AG20443 (cell line): ENCODE data around the gene LHX8.
"Not testable (repeated sequence)": the region's sequence is repeated elsewhere in the genome, so short reads cannot be mapped to it uniquely, and the experiment has no call there.

Experiments
- DNase-seq: peaks from one replicate; pipeline ENCODE4 v3.0.0; 2012; ENCODE audit warnings: low spot score, mixed read lengths

Gene LHX8

DNA sequence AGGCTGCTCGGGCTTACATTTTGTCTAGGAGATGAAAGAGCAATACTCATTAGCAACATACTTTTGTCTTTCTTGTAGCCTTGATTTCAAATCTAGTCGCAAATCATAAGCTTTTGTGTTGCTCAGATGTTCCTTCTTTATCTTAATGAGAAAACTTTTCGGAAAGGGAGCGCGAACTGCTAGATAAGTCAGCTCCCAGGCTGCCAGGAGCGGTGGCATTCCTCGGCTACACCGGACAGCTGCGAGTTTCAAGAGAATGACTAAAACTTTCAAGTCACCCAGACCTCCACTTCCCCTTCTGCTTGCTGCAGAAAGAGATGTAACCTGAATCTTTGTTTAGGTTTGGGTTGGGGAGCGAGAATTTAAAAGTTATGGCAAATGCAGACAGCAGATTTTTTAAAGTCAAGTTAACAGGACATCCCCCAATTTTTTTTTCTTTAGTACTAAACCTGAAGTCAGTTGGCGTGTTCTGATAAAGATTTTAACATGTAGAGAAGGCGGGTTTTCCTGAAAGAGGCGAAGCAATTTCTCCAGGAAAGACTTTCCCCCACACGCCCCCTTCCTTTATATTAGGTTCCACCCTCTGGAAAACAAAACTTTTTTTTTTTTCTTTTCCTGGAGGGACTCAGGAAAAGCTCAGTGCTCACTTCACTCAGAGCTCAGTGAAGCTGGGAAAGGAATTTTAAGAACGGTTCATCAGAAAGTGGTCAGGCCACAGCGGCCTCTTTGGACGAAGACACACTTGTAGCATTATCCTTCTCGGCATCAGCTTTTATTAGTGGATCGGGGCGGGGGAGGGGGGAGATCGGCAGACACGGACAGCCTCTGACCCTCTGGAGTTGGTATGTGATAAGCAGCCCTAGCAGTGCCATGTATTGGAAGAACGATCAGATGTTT is at the start of gene LHX8:
Gene LHX8 (plus strand): TSS at position 639 of the 897 bp plus-strand sequence. CDS start 2,227 bp downstream, outside the sequence.
- DNase-seq = no peak

GRCh38 chr1:75085931-75086330 is 48.3 kb upstream of the LHX8 start:
- no peak for DNase-seq

GRCh38 chr1:75087278-75087677 is 46.9 kb upstream of the LHX8 start:
- no peak for DNase-seq

DNA sequence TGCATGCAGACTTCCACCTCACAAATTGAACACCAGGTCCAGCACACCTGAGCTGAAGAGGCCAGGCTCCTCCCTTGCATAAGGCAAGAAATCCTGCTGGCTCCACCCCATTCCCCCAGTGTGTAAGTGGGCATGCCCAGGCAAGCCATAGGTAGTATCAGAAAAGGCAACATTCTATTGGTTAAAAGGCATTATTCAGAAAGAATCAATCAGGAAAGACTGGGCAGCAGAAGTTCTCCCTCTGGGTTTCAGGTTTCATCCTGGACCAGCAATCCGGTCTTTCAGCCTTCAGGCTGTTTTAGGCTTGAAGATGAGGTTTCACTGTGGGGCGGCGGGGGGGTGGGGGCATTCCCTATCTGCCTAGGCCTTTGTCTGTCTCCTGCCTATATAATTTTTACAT is 42.0 kb upstream of the LHX8 start:
- DNase-seq = no peak

- peak; percentile 9 for DNase-seq
Measured at GRCh38 chr1:75097654-75098053, 36.5 kb upstream of the LHX8 start.

GRCh38 chr1:75099581-75099980 is 34.6 kb upstream of the LHX8 start:
- no peak for DNase-seq

DNA sequence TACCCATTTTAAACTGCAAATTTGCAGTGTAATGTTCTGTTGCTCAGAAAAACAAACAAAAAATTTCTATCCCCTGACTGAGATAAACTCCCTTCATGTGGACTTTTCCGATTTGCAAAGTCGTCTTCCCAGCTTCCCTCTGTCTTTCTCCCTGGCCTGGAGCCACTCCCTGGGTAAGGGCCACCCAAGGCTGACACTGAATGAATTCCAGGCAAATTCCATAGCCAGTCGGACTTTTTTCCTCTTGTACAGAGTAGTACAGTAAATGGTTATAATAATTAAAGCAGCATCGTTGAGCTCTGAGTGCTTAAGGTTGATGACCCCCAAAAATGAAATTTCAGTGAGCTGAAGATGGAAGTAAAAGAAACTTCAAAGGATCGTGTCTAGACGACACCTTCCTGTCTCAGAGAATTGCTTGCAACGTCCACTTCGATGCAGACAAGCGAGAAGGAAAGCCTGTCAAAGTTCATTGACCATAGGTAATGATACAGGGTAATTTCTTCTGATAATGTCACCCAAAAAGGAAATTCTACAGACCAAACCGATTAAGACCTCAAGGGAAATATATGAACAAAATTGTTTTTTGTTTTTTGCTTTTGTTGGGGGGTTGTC is 33.6 kb upstream of the LHX8 start:
- DNase-seq = peak; percentile 7

DNA sequence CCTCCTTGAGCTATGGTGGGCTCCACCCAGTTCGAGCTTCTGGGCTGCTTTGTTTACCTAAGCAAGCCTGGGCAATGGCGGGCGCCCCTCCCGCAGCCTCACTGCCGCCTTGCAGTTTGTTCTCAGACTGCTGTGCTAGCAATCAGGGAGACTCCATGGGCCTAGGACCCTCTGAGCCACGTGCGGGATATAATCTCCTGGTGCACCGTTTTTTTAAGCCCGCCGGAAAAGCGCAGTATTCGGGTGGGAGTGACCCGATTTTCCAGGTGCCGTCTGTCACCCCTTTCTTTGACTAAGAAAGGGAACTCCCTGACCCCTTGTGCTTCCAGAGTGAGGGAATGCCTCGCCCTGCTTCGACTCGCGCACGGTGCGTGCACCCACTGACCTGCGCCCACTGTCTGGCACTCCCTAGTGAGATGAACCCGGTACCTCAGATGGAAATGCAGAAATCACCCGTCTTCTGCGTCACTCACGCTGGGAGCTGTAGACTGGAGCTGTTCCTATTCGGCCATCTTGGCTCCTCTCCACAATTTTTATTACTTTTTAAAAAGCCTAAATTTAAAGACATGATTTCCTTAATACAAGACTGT is 21.7 kb upstream of the LHX8 start:
- DNase-seq = not testable (repeated sequence)

- DNase-seq = no peak
Measured at GRCh38 chr1:75115654-75116053, 18.5 kb upstream of the LHX8 start.

DNA sequence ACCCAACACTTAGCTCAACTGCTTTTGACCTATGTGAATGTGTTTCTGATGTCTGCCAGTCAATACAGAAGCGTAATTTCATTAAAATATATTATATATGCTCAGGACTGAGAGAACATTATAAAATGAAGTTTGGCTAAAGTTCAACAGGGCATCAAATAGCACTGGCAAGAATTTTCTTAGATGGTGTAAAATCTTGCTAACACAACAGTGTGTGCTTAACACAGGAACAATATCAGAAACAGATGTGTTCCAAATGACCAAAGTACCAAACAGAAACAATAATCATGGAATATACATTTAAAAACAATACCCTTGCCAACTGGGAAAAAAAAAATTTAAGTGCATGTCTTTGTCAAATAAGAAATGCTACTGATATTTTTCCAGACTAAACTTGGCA is 10.4 kb upstream of the LHX8 start:
- no peak for DNase-seq

- DNase-seq = no peak
Measured at GRCh38 chr1:75124510-75124909, 9.7 kb upstream of the LHX8 start.

DNA sequence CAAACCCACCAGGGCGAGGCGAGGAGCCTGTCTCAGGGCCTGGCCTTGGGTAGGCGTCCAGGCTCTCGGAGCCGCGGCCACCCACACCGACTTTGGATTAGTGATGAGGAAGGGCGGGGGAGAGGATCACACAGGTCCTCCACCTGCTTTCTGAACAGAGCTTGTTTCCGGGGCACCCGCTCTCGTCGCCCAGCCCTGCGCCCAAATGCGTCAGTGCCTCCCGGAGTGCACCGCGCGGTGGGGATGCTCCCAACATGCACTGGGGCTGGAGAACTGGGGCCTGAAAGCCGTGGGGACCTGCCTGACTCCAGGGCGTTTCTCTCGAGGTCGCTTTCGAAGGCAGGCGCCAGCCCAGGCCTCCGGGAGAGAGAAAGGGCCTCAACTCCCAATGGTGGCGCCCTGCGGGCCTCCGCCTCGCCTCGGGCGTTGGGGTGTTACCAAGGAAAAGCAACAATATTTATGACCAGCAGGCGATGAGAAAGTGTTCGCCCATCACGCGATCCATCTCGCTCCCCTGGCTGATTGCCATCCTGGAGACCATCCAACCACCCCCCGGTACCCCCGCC is 8.9 kb upstream of the LHX8 start:
- peak; percentile 14 for DNase-seq

GRCh38 chr1:75126611-75127101 is 7.5 kb upstream of the LHX8 start:
- DNase-seq = no peak

DNA sequence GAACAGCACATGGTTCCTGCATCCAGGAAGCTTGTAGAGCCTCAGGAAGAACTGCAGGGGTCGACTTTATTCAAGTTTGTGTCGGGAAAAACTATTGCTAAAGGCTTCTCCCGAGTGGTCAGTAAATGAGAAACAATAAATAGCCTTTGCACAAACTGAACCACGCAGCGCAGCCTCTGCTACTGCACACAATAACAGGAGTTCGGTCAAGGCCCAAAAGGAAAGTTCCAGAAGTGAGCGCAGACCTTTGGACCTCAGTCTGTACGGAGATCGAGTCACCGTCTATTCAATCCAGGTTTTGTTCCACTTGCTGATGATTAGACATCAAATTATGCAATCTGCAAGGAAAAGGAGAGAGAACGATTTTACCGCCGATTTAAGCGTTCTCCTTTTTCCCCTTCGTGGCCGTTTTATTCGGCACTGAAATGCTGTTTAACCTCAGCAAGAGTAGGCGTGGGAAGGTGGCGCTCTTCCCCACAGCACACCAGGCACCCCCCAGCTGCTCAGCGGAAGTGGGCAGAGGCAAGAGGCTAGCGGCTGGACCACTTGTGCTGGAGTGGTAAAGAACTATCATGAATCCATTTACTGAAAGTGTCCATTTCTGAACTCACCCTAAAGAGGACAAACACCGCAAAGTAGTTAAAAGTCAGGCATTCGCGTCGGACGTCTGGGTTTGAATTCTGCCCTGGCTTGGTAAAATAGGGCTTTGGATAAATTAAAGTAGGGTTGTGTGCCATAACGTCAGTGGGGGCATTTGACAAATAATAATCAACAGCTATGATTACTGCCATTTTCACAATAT is 6.1 kb upstream of the LHX8 start:
- no peak for DNase-seq

DNA sequence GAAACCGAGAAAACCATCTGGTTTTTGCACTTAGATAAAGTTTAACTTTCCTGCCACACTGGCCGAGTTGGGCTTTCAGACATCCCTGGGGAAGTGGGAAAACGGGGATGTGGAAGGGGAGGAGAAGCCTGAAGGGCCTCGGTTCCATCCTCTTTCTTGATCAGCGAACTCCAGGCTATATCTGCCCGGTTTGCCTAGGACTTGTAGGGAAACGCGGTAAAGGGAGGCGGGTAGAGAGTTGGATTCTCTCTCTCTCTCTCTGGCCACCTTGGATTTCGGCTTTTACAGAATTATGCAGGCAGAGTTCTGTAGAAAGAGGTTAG is 4.6 kb upstream of the LHX8 start:
- DNase-seq = no peak

DNA sequence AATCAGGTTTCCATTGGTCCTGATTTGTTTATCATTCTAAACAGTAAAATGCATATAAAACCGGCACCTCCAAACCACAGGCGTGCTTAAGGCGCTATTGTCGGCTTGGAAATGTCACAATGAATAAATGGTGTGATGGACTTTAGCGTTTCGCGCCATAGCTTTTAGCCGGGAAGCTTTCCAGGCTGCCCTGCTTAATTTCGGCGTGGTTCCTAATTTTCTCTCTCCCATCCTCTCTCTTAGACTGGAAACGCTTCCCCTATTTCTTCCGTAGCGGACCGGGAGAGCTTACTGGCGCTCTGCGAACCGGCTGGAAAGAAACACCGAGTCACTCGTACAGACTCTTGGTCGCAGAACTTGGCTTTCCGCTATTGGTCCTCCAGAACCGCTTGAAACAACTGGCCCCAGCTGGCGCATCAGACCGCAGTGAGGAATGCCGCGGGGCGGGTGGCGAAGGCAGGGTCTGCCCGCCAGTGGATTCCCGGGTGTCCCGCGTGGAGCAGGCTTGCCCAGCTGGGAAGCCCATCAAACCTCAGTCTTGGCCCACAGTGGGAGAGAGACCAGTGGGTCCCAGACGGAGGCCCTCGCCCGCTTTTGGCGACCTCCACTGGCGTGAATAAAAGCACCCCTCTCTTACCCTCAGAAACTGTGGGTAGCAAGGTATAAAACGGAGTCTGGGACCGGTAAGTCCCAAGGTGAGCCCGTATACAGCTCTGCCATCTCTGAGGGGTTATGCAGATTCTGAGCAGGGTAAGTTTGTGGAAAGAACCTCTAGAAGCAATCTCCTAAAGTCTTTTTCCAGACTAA is 4.0 kb upstream of the LHX8 start:
- peak; percentile 17 for DNase-seq

- peak; percentile 16 for DNase-seq
Measured at GRCh38 chr1:75130865-75131564, 3.2 kb upstream of the LHX8 start.

- DNase-seq = peak; percentile 7
Measured at GRCh38 chr1:75131565-75132241, 2.5 kb upstream of the LHX8 start.

GRCh38 chr1:75132242-75132811 is 1.9 kb upstream of the LHX8 start:
- no peak for DNase-seq
